ENCODE data around the gene GCSAML.

Gene GCSAML

DNA sequence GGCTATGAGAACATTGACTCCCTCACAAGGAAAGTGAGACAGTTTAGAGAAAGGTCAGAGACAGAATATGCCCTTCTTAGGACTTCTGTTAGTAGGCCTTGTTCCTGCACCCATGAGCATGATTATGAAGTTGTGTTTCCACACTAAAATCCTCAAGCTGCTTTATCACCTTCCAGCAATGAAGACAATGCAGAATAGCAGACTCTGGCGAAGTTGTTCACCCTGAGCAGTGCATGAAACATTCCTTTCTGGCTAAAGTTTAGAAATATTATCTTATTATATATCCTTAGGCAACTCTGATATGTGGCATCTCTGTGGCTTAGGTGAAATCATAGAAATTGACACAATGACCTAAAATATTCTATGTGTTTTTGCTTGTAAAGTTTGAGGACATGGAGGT is 25.3 kb downstream of the GCSAML start:
- DNase-seq (ENCODE audit: low read depth in 2 of 2): no peak

DNA sequence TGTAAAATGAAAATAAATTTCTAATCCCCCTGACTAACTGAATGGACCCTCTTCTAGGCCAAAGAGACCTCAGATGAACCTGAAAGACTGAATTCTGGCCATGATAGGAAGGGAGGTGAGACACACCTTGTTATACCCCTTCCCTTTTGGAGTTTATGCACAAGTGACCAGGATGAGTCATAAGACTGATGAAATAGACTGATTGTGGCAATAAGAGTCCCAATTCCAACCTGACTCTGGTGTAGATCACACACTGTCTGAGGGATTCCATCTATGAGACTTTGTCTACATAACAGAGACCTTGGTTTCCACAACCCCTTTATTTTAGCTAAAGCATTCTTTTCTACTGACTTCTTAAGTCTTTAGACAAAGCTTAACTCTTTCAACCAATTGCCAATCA is 25.7 kb downstream of the GCSAML start:
- no peak for DNase-seq (ENCODE audit: low read depth in 2 of 2)

DNA sequence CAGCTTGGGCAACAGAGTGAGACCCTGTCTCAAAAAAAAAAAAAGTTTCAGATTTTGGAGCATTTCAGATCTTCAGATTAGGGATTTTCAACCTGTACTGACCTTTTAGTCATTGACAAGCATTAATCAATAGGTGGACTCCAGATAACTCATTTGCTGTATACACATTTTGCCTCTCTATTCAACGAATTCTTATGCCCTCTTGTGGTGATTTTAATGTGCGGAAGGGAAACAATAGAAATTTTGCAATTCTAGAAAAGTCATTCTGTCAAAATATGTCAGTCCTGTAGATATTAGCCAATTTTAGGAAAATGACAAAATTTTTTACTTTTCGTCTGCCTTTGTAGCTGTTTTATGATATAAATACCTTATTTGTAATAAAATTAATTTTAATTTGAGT is 27.6 kb downstream of the GCSAML start:
- DNase-seq (ENCODE audit: low read depth in 2 of 2): no peak

DNA sequence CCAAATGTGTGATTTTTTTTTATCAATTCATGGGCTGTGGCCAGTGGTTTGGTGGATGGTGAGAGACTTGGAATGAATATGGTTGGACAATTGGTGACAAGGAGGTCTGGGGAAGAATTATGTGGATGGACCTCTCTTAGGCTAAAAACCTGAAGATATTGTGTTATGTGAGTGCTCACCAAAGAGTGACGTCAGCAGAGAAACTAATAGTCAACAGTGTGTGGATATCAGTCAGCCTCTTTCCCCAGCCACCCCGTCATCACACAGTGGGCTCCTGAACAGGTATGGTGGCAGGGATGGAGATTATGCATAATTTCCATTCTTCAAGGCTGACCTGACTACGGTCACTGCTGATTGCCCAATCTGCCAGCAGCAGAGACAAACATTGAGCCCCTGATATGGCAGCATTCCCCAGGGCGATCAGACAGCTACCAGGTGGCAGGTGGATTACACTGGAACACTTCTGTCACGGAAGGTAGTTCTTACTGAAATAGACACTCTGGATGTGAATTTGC is 30.1 kb downstream of the GCSAML start:
- no peak for DNase-seq (ENCODE audit: low read depth in 2 of 2)

DNA sequence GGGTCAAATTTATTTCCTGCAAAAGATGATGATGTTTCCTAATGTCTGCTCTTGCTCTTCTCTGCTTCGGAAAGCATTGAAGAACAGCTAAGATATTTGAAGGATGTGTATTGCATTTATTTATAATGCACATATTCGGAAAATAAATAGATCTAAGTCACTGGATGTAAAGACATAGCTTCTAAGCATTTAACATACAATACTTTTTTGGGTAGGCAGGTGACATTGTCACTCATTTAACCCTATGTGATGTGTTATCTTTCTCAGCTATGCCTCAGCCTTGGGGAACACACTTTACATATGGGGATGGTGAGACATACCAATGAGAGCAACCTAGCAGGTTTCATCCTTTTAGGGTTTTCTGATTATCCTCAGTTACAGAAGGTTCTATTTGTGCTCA is 39.1 kb downstream of the GCSAML start, which contains the start of gene OR2G2:
Gene OR2G2, plus strand, starts transcription at position 301 of the 400 bp plus-strand sequence. Its CDS starts 0 bp downstream, at position 301.
- no peak for DNase-seq (ENCODE audit: low read depth in 2 of 2)

DNA sequence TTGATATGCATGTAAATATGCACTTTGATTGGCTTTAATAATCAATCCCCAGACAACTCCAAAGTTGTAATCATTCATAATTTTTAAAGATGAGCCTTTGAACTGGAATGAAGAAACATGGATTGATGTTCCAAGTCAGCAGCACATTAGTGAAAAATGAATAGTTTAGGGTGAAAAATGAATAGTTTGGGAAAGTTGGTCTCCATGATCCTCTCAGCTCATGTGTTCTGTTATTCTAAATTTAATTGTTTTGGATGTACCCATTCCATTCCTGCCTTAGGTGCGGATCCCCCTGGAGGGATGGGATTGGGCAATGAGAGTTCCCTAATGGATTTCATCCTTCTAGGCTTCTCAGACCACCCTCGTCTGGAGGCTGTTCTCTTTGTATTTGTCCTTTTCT is 56.4 kb downstream of the GCSAML start, which contains the start of gene OR2G3:
Gene OR2G3, plus strand, starts transcription at position 301 of the 400 bp plus-strand sequence. Its CDS starts 0 bp downstream, at position 301.
- DNase-seq (ENCODE audit: low read depth in 2 of 2): no peak

DNA sequence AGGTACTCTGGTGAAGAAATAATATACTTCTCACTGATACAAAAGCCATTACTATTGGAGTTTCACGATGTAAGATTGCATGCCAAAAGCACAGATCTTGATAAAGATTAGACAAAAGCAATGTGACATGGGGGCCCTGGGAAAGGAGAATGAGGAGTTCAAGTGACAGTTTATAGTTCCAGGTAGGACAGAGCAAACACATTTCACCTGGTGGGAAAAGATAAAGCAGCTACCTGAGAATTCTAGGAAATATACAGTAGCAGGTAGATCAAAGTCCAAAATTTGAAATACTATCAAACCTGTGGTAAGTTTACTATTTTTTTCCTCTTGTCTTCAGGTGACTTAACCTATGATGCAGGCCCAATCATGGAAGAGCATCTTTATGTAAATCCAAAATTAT is 64.5 kb downstream of the GCSAML start:
- no peak for DNase-seq (ENCODE audit: low read depth in 2 of 2)

DNA sequence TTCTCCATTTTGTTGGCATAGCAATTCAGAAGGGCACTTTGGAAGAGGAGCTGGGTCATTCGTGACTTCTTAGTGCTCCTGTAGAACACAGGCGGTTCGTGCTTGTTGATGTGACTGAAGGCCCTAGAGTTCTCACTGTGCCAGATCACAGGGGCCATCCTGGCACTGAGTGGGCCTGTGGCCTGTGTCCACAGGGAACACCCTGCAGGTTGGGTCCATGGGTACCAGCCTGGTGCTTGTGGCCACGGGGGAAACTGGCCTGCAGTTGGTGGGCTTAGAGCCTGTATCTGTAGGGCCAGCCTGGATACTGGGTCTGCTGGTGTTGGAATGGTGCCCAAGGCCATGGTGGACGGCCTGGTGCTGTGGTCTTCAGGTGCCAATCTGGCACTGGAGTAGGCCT is 65.7 kb downstream of the GCSAML start:
- DNase-seq (ENCODE audit: low read depth in 2 of 2): no peak
